DND-41 (cell line): ENCODE data around the gene PRR5.
"Not testable (repeated sequence)": the region's sequence is repeated elsewhere in the genome, so short reads cannot be mapped to it uniquely, and the experiment has no call there.

Experiments used
- ATAC-seq: fragments of 200-7000 bp; cut with Tn5 transposase; 3 replicates; pipeline ENCODE4 v1.9.1; 2021; ENCODE audit warnings: low read depth; ENCODE audit not compliant: insufficient read depth
- DNase-seq: peaks from one replicate; pipeline ENCODE4 v3.0.0-alpha.2; 2020
- H2AFZ ChIP-seq: 2 replicates; pipeline ENCODE4 v1.6.0; 2012; ENCODE audit warnings: low read depth, low read length
- H3K27ac ChIP-seq: 2 replicates; pipeline ENCODE4 v1.5.1; 2012; ENCODE audit warnings: low read length, inconsistent platforms
- H3K27me3 ChIP-seq: fragments of 200-600 bp; sonication (generic); 2 replicates; pipeline ENCODE4 v1.6.0; 2012; ENCODE audit warnings: low read length, mild to moderate bottlenecking, inconsistent platforms; ENCODE audit not compliant: insufficient read depth, poor library complexity
- H3K36me3 ChIP-seq: 2 replicates; pipeline ENCODE4 v1.5.1; 2012; ENCODE audit warnings: low read length, inconsistent platforms; ENCODE audit not compliant: insufficient read depth
- H3K4me1 ChIP-seq: 2 replicates; pipeline ENCODE4 v1.5.1; 2012; ENCODE audit warnings: mild to moderate bottlenecking, low read length; ENCODE audit not compliant: insufficient read depth
- H3K4me2 ChIP-seq: 2 replicates; pipeline ENCODE4 v1.6.0; 2012; ENCODE audit warnings: mild to moderate bottlenecking, moderate library complexity, low read length, inconsistent platforms; ENCODE audit not compliant: insufficient read depth
- H3K4me3 ChIP-seq, 2 experiments: fragments of 200-600 bp in 1 of 2; shearing (Covaris generic) in 1 of 2; 2 replicates each; pipeline ENCODE4 v1.5.1; 2012 to 2016; ENCODE audit warnings: inconsistent platforms in 2 of 2, low read length in 2 of 2, mild to moderate bottlenecking in 2 of 2, low read depth in 1 of 2, moderate library complexity in 1 of 2
- H3K79me2 ChIP-seq: 2 replicates; pipeline ENCODE4 v1.6.0; 2012; ENCODE audit warnings: low read length, inconsistent platforms; ENCODE audit not compliant: insufficient read depth
- H3K9ac ChIP-seq: 2 replicates; pipeline ENCODE4 v1.6.0; 2012; ENCODE audit warnings: low read depth, mild to moderate bottlenecking, inconsistent platforms, low read length, moderate library complexity
- H3K9me3 ChIP-seq: 2 replicates; pipeline ENCODE4 v1.5.1; 2012; ENCODE audit warnings: low read length, moderate library complexity, mild to moderate bottlenecking, inconsistent platforms; ENCODE audit not compliant: insufficient read depth, severe bottlenecking
- H4K20me1 ChIP-seq: 2 replicates; pipeline ENCODE4 v1.6.0; 2012; ENCODE audit warnings: low read length; ENCODE audit not compliant: insufficient read depth
- CTCF ChIP-seq: IDR thresholded peaks from 2 replicates; pipeline ENCODE4 v1.5.1; 2012; ENCODE audit warnings: borderline replicate concordance, low read length, moderate library complexity, mild to moderate bottlenecking; ENCODE audit not compliant: poor library complexity, severe bottlenecking; ENCODE audit errors: extremely low read depth
- EZH2 ChIP-seq: IDR thresholded peaks from 3 replicates; pipeline ENCODE4 v1.6.1; 2012; ENCODE audit warnings: borderline replicate concordance, low read depth, mild to moderate bottlenecking, moderate library complexity, low read length, inconsistent platforms; ENCODE audit not compliant: severe bottlenecking

The PRR5 gene

GRCh38 chr22:44678556-44679305 is 23.3 kb upstream of the PRR5 start:
- DNase-seq (no peak), ATAC-seq (no peak)
- TF ChIP-seq EZH2 (no peak), CTCF (no peak)
- Histone ChIP-seq H3K9me3 (no peaks in the 10 kb centered on the region), H3K27me3 (no peaks in the 10 kb centered on the region), H3K36me3 (no peaks in the 10 kb centered on the region), H3K4me1 (no peaks in the 10 kb centered on the region), H3K9ac (no peak overlapping the region), H2AFZ (no peak overlapping the region), H3K4me3 (no peak overlapping the region), H3K27ac (no peak overlapping the region), H4K20me1 (peaks cover 3% of the 10 kb centered on the region; the same call in 1 of the 2 replicates), H3K4me2 (no peak overlapping the region), H3K79me2 (no peaks in the 10 kb centered on the region)

DNA sequence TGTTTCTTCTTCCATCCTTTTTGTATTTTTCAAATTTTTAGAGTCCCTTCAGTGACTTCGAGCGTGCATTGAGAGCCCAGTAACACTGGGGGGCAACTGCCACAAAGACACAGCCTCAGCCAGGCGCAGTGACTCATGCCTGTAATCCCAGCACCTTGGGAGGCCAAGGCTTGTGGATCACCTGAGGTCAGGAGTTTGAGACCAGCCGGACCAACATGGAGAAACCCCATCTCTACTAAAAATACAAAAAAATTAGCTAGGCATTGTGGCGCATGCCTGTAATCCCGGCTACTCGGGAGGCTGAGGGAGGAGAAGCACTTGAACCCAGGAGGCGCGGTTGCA is 22.7 kb upstream of the PRR5 start:
- not testable (repeated sequence) for H3K9ac ChIP-seq, ATAC-seq, H3K27me3 ChIP-seq, H4K20me1 ChIP-seq, H3K4me3 ChIP-seq, H3K27ac ChIP-seq, H3K36me3 ChIP-seq, DNase-seq, H2AFZ ChIP-seq, H3K4me1 ChIP-seq, H3K4me2 ChIP-seq, H3K79me2 ChIP-seq, H3K9me3 ChIP-seq

DNA sequence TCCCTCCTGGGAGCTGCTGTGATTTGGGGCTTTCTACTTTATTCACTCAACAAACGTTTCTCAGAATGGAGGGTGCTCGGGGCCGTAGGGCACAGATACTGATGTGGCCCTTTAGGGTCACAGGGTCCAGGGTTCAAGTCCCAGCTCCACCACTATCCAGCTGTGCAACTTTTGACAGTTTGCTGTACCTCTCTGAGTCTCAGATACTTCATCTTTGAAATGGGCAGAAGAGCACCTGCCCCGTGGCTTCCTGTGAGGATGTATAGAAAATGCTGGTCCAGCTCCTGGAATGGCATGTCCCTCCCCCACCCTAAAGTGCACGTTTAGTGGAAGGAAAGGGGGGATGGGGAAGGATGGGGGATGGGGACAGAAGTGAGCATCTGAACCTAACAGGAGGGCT is 21.9 kb upstream of the PRR5 start:
- Histone ChIP-seq H3K9me3 (no peaks in the 10 kb centered on the region), H3K27ac (no peak overlapping the region), H2AFZ (no peak overlapping the region), H4K20me1 (peaks cover 3% of the 10 kb centered on the region; the same call in 1 of the 2 replicates), H3K4me1 (0 out of 2 replicates have a peak, but pooled peaks cover 2% of the 10 kb centered on the region), H3K27me3 (no peaks in the 10 kb centered on the region), H3K36me3 (no peaks in the 10 kb centered on the region), H3K4me2 (no peak overlapping the region), H3K79me2 (no peaks in the 10 kb centered on the region), H3K4me3 (no peak overlapping the region), H3K9ac (no peak overlapping the region)
- DNase-seq, result peak; percentile 46
- TF ChIP-seq EZH2, result no peak
- no peak for ATAC-seq

- Histone ChIP-seq H3K4me3 (no peak overlapping the region), H3K79me2 (no peaks in the 10 kb centered on the region), H3K36me3 (no peaks in the 10 kb centered on the region), H3K27ac (no peak overlapping the region), H2AFZ (no peak overlapping the region), H3K4me2 (no peak overlapping the region), H3K9me3 (no peaks in the 10 kb centered on the region), H3K27me3 (no peaks in the 10 kb centered on the region), H3K4me1 (peaks cover 7% of the 10 kb centered on the region; the same call in 1 of the 2 replicates), H3K9ac (no peak overlapping the region), H4K20me1 (peaks cover 3% of the 10 kb centered on the region; the same call in 1 of the 2 replicates)
- peak; percentile 48 for DNase-seq
- no peak for ATAC-seq
- TF ChIP-seq EZH2 (no peak), CTCF (no peak)
Observed at GRCh38 chr22:44680481-44680894, 21.5 kb upstream of the PRR5 start.
